Mesendoderm (in vitro differentiated cells): ENCODE measurements around the gene CFC1.
"Not testable (repeated sequence)": the region's sequence is repeated elsewhere in the genome, so short reads cannot be mapped to it uniquely, and the experiment has no call there.

Experiments used
- DNase-seq: peaks from one replicate; pipeline ENCODE4 v3.0.0; 2013
- H2AK5ac ChIP-seq: 2 replicates; pipeline ENCODE4 v1.6.1; 2013; ENCODE audit warnings: low read length, inconsistent platforms
- H2BK120ac ChIP-seq: 2 replicates; pipeline ENCODE4 v1.6.1; 2013; ENCODE audit warnings: low read depth, mild to moderate bottlenecking, low read length, moderate library complexity, mixed read lengths
- H2BK15ac ChIP-seq: replicated peaks from 2 replicates; pipeline ENCODE4 v1.6.1; 2013; ENCODE audit warnings: low read depth, mild to moderate bottlenecking, moderate library complexity
- H2BK5ac ChIP-seq: 2 replicates; pipeline ENCODE4 v1.6.1; 2013; ENCODE audit warnings: low read length, inconsistent platforms
- H3K18ac ChIP-seq: 2 replicates; pipeline ENCODE4 v1.6.1; 2013; ENCODE audit warnings: mild to moderate bottlenecking, low read length, mixed read lengths
- H3K23ac ChIP-seq: one replicate; pipeline ENCODE4 v1.6.1; 2013; ENCODE audit warnings: low read length
- H3K27ac ChIP-seq: 2 replicates; pipeline ENCODE4 v1.5.1; 2013; ENCODE audit warnings: low read depth, mild to moderate bottlenecking, inconsistent platforms, low read length, moderate library complexity
- H3K27me3 ChIP-seq: 2 replicates; pipeline ENCODE4 v1.6.1; 2013; ENCODE audit warnings: low read length, control low read depth, mild to moderate bottlenecking, inconsistent platforms; ENCODE audit not compliant: insufficient read depth, poor library complexity
- H3K36me3 ChIP-seq: 2 replicates; pipeline ENCODE4 v1.6.1; 2013; ENCODE audit warnings: low read length, inconsistent platforms; ENCODE audit not compliant: control insufficient read depth, insufficient read depth
- H3K4ac ChIP-seq: one replicate; pipeline ENCODE4 v1.6.1; 2013; ENCODE audit warnings: low read depth, mild to moderate bottlenecking, low read length, moderate library complexity
- H3K4me1 ChIP-seq: 2 replicates; pipeline ENCODE4 v1.6.1; 2013; ENCODE audit warnings: low read depth, low read length, inconsistent platforms; ENCODE audit not compliant: control insufficient read depth
- H3K4me2 ChIP-seq: 2 replicates; pipeline ENCODE4 v1.6.1; 2013; ENCODE audit warnings: low read length
- H3K4me3 ChIP-seq: 2 replicates; pipeline ENCODE4 v1.5.1; 2013; ENCODE audit warnings: mild to moderate bottlenecking, low read length
- H3K56ac ChIP-seq: one replicate; pipeline ENCODE4 v1.6.1; 2013; ENCODE audit warnings: low read length
- H3K79me1 ChIP-seq: 2 replicates; pipeline ENCODE4 v1.6.1; 2013; ENCODE audit warnings: low read length, inconsistent platforms
- H3K79me2 ChIP-seq: 2 replicates; pipeline ENCODE4 v1.6.1; 2013; ENCODE audit warnings: mild to moderate bottlenecking, low read length; ENCODE audit not compliant: control insufficient read depth, insufficient read depth
- H3K9ac ChIP-seq: 2 replicates; pipeline ENCODE4 v1.6.1; 2013; ENCODE audit warnings: low read length, inconsistent platforms
- H4K5ac ChIP-seq: one replicate; pipeline ENCODE4 v1.6.1; 2013; ENCODE audit warnings: low read length
- H4K8ac ChIP-seq: one replicate; pipeline ENCODE4 v1.6.1; 2013; ENCODE audit warnings: low read depth, mild to moderate bottlenecking, control low read depth, low read length, moderate library complexity
- WGBS: extraction: QIAGEN DNeasy Blood & Tissue Kit; methylation state at CpG from one replicate; pipeline ENCODE4 v1.1.7; 2013; ENCODE audit warnings: low lambda C conversion rate, missing lambda C conversion rate; ENCODE audit not compliant: insufficient coverage; ENCODE audit errors: extremely low coverage; 5-methylcytosine and 5-hydroxymethylcytosine counted together

The CFC1 gene

DNA sequence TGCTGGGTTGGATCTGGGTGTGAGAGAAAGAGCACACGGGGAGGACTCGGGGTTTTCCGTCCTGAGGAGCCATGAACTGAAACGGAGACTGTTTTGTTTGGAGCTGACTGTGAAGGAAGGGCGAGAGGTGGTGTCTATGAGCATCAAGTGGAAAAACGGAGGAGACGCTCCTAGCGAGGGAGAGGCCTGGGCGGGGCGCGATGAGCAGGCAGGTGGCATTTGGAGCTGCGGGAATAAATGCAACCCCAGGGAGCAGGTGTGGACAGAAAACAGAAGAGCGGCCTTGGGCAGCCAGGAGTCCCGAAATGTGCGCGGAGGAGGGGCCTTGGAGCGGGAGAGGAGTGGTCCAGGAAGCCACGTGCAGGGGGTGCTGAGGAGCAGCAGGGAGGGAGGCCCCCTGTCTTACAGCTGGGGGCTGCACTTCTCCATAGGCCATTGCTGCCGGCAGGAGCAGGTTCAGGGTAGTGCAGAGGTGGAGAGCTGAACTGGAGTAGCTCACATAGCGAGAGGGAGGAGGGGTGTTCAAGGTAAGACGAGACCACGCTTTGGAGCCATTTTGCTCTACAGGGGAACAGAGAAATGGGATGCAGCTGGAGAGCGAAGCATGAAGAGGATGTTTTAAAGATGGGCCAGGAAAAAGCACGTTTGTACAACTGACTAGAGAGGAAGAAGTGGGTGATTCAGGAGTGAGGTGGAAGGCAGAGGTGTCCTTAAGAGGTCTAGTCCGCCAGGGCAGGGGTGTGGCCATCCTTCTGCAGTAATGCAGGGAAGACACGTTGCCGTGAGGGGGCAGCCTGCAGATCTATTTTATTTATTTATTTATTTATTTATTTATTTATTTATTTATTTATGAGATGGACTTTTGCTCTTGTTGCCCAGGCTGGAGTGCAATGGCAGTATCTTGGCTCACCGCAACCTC lies 9.9 kb upstream of the CFC1 start:
- H3K23ac ChIP-seq = not testable (repeated sequence)
- WGBS = no CpG with 5 or more reads among the region's 28 CpGs

DNA sequence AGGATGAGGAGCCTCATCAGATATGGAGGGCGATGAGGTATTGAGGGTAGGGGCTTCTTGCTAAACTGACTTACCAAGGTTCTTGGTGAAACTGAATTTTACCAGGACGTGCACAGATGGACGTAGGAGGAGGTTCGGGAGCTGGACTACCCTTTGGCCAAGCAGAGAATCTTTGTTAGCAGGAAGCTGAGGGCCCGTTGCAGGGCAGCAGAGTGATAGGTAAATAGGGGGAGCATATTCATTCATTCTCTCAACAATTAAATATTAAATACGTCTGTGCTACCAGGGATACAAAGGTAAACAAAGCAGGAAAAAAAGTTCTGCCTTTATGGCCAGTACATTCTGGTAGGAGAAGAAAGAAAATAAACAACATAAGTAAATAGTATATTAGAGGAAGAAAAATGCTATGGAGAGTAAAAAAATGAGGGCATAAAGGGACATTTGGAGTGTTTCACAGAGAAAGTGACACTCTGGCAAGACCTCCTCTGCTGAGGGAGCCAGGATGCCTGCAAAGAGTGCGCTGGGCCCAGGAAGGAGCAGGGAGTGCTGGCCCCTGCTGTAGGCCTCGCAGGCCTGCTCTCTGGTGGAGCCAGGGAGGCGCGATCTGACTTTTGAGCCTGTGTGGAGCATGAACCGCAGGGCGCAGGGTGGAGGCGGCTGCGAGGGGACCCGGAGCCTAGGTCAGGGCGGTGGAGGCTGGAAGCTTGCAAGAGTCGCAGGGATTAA lies 9.1 kb upstream of the CFC1 start:
- H3K18ac ChIP-seq, H2AK5ac ChIP-seq, DNase-seq, H3K9ac ChIP-seq, H3K4me1 ChIP-seq, H3K4me2 ChIP-seq, H2BK120ac ChIP-seq, H3K79me2 ChIP-seq, H3K4ac ChIP-seq, H2BK15ac ChIP-seq, H3K4me3 ChIP-seq, H3K56ac ChIP-seq, H4K8ac ChIP-seq, H2BK5ac ChIP-seq, H3K27me3 ChIP-seq, H3K23ac ChIP-seq, H3K27ac ChIP-seq, H3K36me3 ChIP-seq, H4K5ac ChIP-seq, H3K79me1 ChIP-seq: not testable (repeated sequence)
- no CpG with 5 or more reads among the region's 17 CpGs for WGBS

More for the DNA sequence above, 9.9 kb upstream of the CFC1 start:
- H3K4me2 ChIP-seq, H3K4ac ChIP-seq, H3K27me3 ChIP-seq, H2AK5ac ChIP-seq, H3K9ac ChIP-seq, H3K79me1 ChIP-seq, H3K18ac ChIP-seq, H4K5ac ChIP-seq, H3K27ac ChIP-seq, H3K79me2 ChIP-seq, H2BK120ac ChIP-seq, H3K56ac ChIP-seq, H4K8ac ChIP-seq, H3K36me3 ChIP-seq, H3K4me3 ChIP-seq, DNase-seq, H3K4me1 ChIP-seq, H2BK5ac ChIP-seq, H2BK15ac ChIP-seq: not testable (repeated sequence)

DNA sequence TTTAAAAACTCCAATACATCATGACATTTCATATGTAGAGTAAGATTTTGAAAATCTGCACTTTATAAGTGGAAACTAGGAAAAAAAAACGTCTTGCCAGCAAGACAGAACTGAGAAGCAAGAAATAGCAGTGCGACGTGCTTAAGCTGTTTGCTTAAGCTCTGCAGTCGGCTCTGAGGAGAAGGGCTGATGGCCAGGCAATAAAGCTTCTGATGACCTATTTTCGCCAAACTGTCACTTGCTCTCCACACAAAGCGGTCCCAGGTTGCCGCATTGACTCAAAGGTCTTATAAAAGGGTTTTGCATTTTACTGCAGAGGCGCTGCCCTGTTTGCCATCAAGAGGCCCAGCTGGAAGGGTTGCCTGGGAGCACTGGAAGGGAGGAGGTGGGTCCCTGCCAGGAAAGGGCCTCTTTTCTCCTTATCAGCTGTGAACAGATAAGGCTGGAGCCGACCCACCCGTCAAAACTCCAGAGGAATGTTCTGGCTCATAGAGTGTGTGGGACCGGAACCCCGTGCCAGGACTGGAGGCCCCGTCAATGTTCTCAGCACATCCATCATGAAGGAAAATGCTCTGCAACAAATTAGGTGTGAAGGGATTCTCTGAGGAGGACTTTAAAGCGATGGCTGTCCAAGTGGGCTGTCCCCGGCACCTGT lies 2.4 kb upstream of the CFC1 start:
- H3K79me1 ChIP-seq, H3K36me3 ChIP-seq, H4K5ac ChIP-seq, H3K4ac ChIP-seq, H2BK15ac ChIP-seq, H3K23ac ChIP-seq, H3K56ac ChIP-seq, H3K79me2 ChIP-seq, H2BK120ac ChIP-seq, H3K27ac ChIP-seq, H3K4me1 ChIP-seq, H2AK5ac ChIP-seq, H3K4me3 ChIP-seq, H2BK5ac ChIP-seq, DNase-seq, H3K4me2 ChIP-seq, H4K8ac ChIP-seq, H3K27me3 ChIP-seq, H3K9ac ChIP-seq, H3K18ac ChIP-seq: not testable (repeated sequence)
- WGBS = no CpG with 5 or more reads among the region's 15 CpGs

DNA sequence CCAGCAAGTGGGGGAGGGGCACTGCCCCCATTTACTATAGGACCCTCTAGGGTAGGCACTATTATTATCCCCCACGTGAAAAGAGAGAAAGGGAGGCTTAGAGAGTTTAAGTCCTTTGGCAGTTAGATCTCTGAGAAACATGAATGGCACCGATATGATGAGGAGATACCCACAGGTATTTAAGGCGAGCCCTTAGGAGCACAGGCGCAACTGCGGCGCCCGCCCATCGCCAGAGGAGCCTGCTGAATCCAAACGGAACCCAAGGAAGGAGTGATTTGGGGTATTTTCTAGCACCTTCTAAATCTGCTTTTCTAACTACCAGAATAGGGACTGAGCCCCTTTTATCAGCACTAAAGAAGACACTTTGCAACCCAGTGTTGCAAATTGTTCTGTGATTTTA lies 551 bp upstream of the CFC1 start:
- no CpG with 5 or more reads among the region's 9 CpGs for WGBS
- not testable (repeated sequence) for H3K56ac ChIP-seq, H3K9ac ChIP-seq, H3K79me2 ChIP-seq, H3K36me3 ChIP-seq, H2BK120ac ChIP-seq, H2BK15ac ChIP-seq, H3K79me1 ChIP-seq, H3K27me3 ChIP-seq, H3K4me1 ChIP-seq, H3K27ac ChIP-seq, DNase-seq, H3K18ac ChIP-seq, H3K4me3 ChIP-seq, H4K5ac ChIP-seq, H3K4ac ChIP-seq, H2BK5ac ChIP-seq, H4K8ac ChIP-seq, H2AK5ac ChIP-seq, H3K4me2 ChIP-seq, H3K23ac ChIP-seq

DNA sequence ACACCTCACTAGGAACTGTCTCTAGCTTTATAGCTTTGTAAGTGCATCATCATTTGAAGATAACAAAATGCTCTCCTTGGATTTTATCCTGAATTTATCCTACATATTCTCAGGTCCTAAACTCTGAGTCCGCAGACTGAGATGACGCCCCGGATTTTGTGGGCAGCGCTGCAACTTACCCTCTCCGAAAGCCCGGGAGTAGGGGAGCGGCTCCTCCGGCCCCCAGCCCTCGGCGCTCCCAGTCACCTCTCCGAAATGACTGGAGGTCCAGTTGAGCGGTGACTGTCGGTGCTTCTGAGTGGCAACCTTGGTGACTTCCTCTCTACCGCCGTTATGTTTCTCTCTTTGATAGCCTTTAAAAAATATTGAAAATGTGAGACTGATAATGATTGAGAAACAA lies 912 bp downstream of the CFC1 start:
- H2BK15ac ChIP-seq, H3K9ac ChIP-seq, H3K4ac ChIP-seq, H4K8ac ChIP-seq, H3K27ac ChIP-seq, H3K79me2 ChIP-seq, H2BK5ac ChIP-seq, H3K79me1 ChIP-seq, H3K18ac ChIP-seq, DNase-seq, H3K56ac ChIP-seq, H2BK120ac ChIP-seq, H3K27me3 ChIP-seq, H3K36me3 ChIP-seq, H3K4me3 ChIP-seq, H2AK5ac ChIP-seq, H3K23ac ChIP-seq, H3K4me1 ChIP-seq, H4K5ac ChIP-seq, H3K4me2 ChIP-seq: not testable (repeated sequence)
- no CpG with 5 or more reads among the region's 15 CpGs for WGBS
